OCI-LY7 (cell line): Measurements from ENCODE around the gene MVB12B. TPM values are rescaled to one million over a fixed set of nuclear protein-coding genes. Genes with fewer than 3 reads are reported as not detected.

Experiments
- BruUV-seq: library from RNA; stranded (reverse); fragments of 400-500 nt; replicated peaks from 2 replicates; lab custom pipeline; 2021; lab: Mats Ljungman, UMichigan
- CTCF ChIA-PET: fragments of 300-600 bp; sonication (Branson Sonifier 250); formaldehyde crosslinking; loops from one replicate; lab custom pipeline; 2022; ENCODE audit warnings: antibody characterized with exemption; ENCODE audit not compliant: unreplicated experiment; lab: Charles Lee
- POLR2A ChIA-PET: fragments of 300-600 bp; sonication (Branson Sonifier 250); formaldehyde crosslinking; loops from one replicate; lab custom pipeline; 2022; ENCODE audit warnings: antibody characterized with exemption; lab: Charles Lee
- DNase-seq: peaks from one replicate; pipeline ENCODE4 v3.0.0-alpha.2; 2015; ENCODE audit warnings: low spot score
- H2AFZ ChIP-seq: fragments of 200-600 bp; sonication (generic), shearing (Covaris generic); 2 replicates; pipeline ENCODE4 v1.6.1; 2014; ENCODE audit warnings: mild to moderate bottlenecking, antibody characterized with exemption, low read length, moderate library complexity
- H3K27ac ChIP-seq: fragments of 200-600 bp; sonication (generic); 2 replicates; pipeline ENCODE4 v1.5.1; 2014; ENCODE audit warnings: mixed run types, low read depth, mild to moderate bottlenecking, moderate library complexity, low read length, inconsistent platforms; ENCODE audit not compliant: poor library complexity, severe bottlenecking
- H3K36me3 ChIP-seq: fragments of 200-600 bp; sonication (generic); 2 replicates; pipeline ENCODE4 v1.6.1; 2014; ENCODE audit warnings: mild to moderate bottlenecking, antibody characterized with exemption, low read length, moderate library complexity, mixed read lengths; ENCODE audit not compliant: insufficient read depth
- H3K4me1 ChIP-seq: fragments of 200-600 bp; sonication (generic); 2 replicates; pipeline ENCODE4 v1.5.1; 2014; ENCODE audit warnings: mild to moderate bottlenecking, low read length; ENCODE audit not compliant: insufficient read depth, poor library complexity, severe bottlenecking
- H3K4me2 ChIP-seq: fragments of 200-600 bp; sonication (generic); 2 replicates; pipeline ENCODE4 v1.6.1; 2014; ENCODE audit warnings: mild to moderate bottlenecking, low read length
- H3K4me3 ChIP-seq: fragments of 200-600 bp; sonication (generic); 2 replicates; pipeline ENCODE4 v1.5.1; 2014; ENCODE audit warnings: mild to moderate bottlenecking, low read depth, low read length; ENCODE audit not compliant: poor library complexity, severe bottlenecking
- H3K79me2 ChIP-seq: fragments of 200-600 bp; sonication (generic); 2 replicates; pipeline ENCODE4 v1.6.1; 2016; ENCODE audit warnings: low read depth, mild to moderate bottlenecking, low read length, moderate library complexity, mixed read lengths; ENCODE audit not compliant: insufficient read depth
- H3K9me2 ChIP-seq: fragments of 200-600 bp; sonication (generic); 2 replicates; pipeline ENCODE4 v1.6.1; 2016; ENCODE audit warnings: mild to moderate bottlenecking, low read length, mixed read lengths; ENCODE audit not compliant: insufficient read depth
- H3K9me3 ChIP-seq: fragments of 200-600 bp; sonication (generic); 2 replicates; pipeline ENCODE4 v1.6.1; 2014; ENCODE audit warnings: mild to moderate bottlenecking, mixed run types, low read length, mixed read lengths
- H4K20me1 ChIP-seq: fragments of 200-600 bp; sonication (generic); 2 replicates; pipeline ENCODE4 v1.6.1; 2014; ENCODE audit warnings: mild to moderate bottlenecking, antibody characterized with exemption, low read length, moderate library complexity, mixed read lengths; ENCODE audit not compliant: insufficient read depth
- CTCF ChIP-seq: fragments of 200-600 bp; sonication (generic); conservative IDR thresholded peaks from 2 replicates; pipeline ENCODE4 v1.5.1; 2014; ENCODE audit warnings: mild to moderate bottlenecking, antibody characterized with exemption, low read length, moderate library complexity, mixed read lengths
- EZH2phosphoT487 ChIP-seq: fragments of 200-600 bp; sonication (generic); IDR thresholded peaks from 2 replicates; pipeline ENCODE4 v1.6.1; 2018; ENCODE audit warnings: low read depth, borderline replicate concordance, mild to moderate bottlenecking, mixed run types, antibody characterized with exemption, low read length, moderate library complexity, mixed read lengths
- intact Hi-C: fragments of 100-400 bp; cut with micrococcal nuclease; formaldehyde crosslinking; loops from one replicate; pipeline ENCODE4 v1.10.0; 2022; ENCODE audit not compliant: unreplicated experiment
- total RNA-seq, 2 experiments: library from RNA; depleted of rRNA in 1 of 2; stranded (reverse); fragments of >200 nt in 1 of 2; shearing (Covaris generic) in 1 of 2; gene quantifications; 2 replicates each; pipeline ENCODE4 v1.2.3, GENCODE V29; 2014 to 2022

Gene MVB12B
- total RNA-seq, 2 experiments from 2014 or later: 1.3 TPM; not detected in 1

GRCh38 chr9:126472948-126473298 is 146.3 kb downstream of the MVB12B start:
- no peak for DNase-seq
- intact Hi-C loops: no loop called here
- ChIA-PET CTCF (no interaction called here), POLR2A (interaction anchor here (0.6 to 1.4 kb wide), 4 partner anchors 22 to 142 kb away, joined by 4 read pairs; no protein-coding TSS in a partner anchor)
- no peak overlapping the region for H3K4me2 ChIP-seq
- peaks cover 36% of the 10 kb centered on the region for H3K4me1 ChIP-seq
- no peaks in the 10 kb centered on the region for H3K79me2 ChIP-seq
- no peak overlapping the region for H2AFZ ChIP-seq
- no peaks in the 10 kb centered on the region for H3K9me3 ChIP-seq
- no peak overlapping the region for H3K4me3 ChIP-seq
- no peaks in the 10 kb centered on the region for H3K9me2 ChIP-seq
- no peaks in the 10 kb centered on the region for H3K36me3 ChIP-seq
- H3K27ac ChIP-seq: no peak overlapping the region
- H4K20me1 ChIP-seq: no peaks in the 10 kb centered on the region
- BruUV-seq: no TSS peak
- no peak for TF ChIP-seq CTCF
- no peak for TF ChIP-seq EZH2phosphoT487

GRCh38 chr9:126474206-126474765 is 147.7 kb downstream of the MVB12B start:
- no peak overlapping the region for H2AFZ ChIP-seq
- H3K36me3 ChIP-seq: no peaks in the 10 kb centered on the region
- no peaks in the 10 kb centered on the region for H4K20me1 ChIP-seq
- no peak overlapping the region for H3K4me2 ChIP-seq
- intact Hi-C loops: no loop called here
- no TSS peak for BruUV-seq
- DNase-seq: no peak
- no peak overlapping the region for H3K27ac ChIP-seq
- H3K4me1 ChIP-seq: peaks cover 31% of the 10 kb centered on the region
- no peak for TF ChIP-seq CTCF
- TF ChIP-seq EZH2phosphoT487: no peak
- H3K9me2 ChIP-seq: no peaks in the 10 kb centered on the region
- H3K79me2 ChIP-seq: no peaks in the 10 kb centered on the region
- ChIA-PET POLR2A (no interaction called here), CTCF (no interaction called here)
- H3K9me3 ChIP-seq: no peaks in the 10 kb centered on the region
- no peak overlapping the region for H3K4me3 ChIP-seq

GRCh38 chr9:126474786-126475485 is 148.3 kb downstream of the MVB12B start:
- Histone ChIP-seq H3K79me2 (no peaks in the 10 kb centered on the region), H3K9me2 (no peaks in the 10 kb centered on the region), H3K27ac (no peak overlapping the region), H3K4me1 (peaks cover 25% of the 10 kb centered on the region), H3K4me2 (no peak overlapping the region), H3K36me3 (no peaks in the 10 kb centered on the region), H2AFZ (no peak overlapping the region), H3K4me3 (no peak overlapping the region), H4K20me1 (no peaks in the 10 kb centered on the region), H3K9me3 (no peaks in the 10 kb centered on the region)
- intact Hi-C loops: no loop called here
- no TSS peak for BruUV-seq
- TF ChIP-seq EZH2phosphoT487: no peak
- no peak for TF ChIP-seq CTCF
- CTCF ChIA-PET: no interaction called here
- DNase-seq: no peak
- POLR2A ChIA-PET: no interaction called here
